Left ventricle myocardium superior (tissue), 1 donor: ENCODE measurements around the gene DPYSL4. TPM values are rescaled to one million over a fixed set of nuclear protein-coding genes. Genes with fewer than 3 reads are reported as not detected.

Experiments used
- ATAC-seq: fragments of 200-7000 bp; cut with Tn5 transposase; one replicate; pipeline ENCODE4 v1.9.1; 2020; ENCODE audit warnings: mild to moderate bottlenecking, moderate library complexity
- DNase-seq: peaks from one replicate; pipeline ENCODE4 v3.0.0-alpha.2; 2020
- intact Hi-C: fragments of 100-400 bp; cut with micrococcal nuclease; formaldehyde crosslinking; loops from one replicate; pipeline ENCODE4 v1.11.0; 2022
- total RNA-seq: library from RNA; stranded (reverse); fragmentation: NEBNext Ultra II Directional; extraction: Animal tissue kit (Norgen Biotek cat#: 25700); gene quantifications from one replicate; pipeline ENCODE4 v1.2.1, GENCODE V29; 2021
- donor health status: DM: no; HTN: yes; CAD: no; lungs with severe emphysema.

Gene DPYSL4
- total RNA-seq, 1 donor from 2014 or later: 45.2 TPM

- peak; percentile 51 for ATAC-seq
- DNase-seq: no peak
- intact Hi-C loops: loop anchor here (5.0 to 10.0 kb wide), 2 partner anchors 122 to 225 kb away; no protein-coding TSS in a partner anchor
Measured at GRCh38 chr10:132229834-132230556, 43.2 kb downstream of the DPYSL4 start.

DNA sequence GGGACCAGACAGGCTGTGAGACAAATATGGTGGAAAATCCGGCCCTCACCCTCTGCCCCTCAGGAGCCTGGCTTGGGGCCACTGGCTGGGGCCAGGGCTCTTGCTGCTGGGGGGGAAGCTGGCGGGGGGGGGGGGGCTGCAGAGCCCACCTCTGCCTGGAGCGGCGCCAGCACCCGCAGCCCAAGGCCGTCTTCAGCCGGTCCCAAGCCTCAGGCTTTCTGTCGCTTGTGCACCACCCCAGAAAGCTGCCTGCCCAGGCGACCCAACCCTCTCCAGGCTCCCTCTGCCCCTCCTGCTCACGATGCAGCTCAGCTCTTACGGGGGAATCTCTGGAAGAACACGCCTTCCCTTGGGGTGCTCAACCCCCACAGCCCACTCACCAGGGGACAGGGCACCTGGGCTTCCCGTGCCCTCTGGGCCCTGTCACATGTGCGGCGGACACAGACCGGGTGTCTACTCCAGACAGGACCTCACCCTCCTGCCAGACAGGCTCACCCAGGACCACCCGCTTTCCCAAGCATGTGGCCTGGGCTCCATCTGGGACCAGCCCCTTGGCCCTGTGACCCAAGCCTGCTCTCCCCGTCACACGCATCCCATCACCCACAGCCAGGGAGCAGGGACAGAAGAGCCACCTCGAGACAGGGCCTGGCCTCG, 43.9 kb downstream of the DPYSL4 start:
- intact Hi-C loops: no loop called here
- ATAC-seq: no peak
- DNase-seq: no peak

DNA sequence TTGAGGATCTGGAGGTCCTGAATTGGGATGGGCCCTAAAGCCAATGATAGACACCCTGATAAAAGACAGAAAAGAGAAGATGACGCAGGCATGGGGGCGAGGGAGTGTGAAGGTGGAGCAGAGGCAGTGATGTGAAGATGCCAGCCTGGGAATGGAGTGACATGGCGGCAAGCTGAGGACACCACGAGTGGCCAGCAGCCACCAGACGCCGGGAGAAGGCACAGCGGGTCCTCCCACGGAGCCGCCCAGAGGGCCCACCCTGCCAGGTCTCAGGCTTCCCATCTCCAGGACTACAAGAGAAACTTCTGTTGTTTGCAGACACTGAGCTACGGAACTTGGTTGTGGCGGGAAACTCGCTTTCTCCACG, 44.9 kb downstream of the DPYSL4 start:
- DNase-seq: no peak
- intact Hi-C loops: no loop called here
- no peak for ATAC-seq

DNA sequence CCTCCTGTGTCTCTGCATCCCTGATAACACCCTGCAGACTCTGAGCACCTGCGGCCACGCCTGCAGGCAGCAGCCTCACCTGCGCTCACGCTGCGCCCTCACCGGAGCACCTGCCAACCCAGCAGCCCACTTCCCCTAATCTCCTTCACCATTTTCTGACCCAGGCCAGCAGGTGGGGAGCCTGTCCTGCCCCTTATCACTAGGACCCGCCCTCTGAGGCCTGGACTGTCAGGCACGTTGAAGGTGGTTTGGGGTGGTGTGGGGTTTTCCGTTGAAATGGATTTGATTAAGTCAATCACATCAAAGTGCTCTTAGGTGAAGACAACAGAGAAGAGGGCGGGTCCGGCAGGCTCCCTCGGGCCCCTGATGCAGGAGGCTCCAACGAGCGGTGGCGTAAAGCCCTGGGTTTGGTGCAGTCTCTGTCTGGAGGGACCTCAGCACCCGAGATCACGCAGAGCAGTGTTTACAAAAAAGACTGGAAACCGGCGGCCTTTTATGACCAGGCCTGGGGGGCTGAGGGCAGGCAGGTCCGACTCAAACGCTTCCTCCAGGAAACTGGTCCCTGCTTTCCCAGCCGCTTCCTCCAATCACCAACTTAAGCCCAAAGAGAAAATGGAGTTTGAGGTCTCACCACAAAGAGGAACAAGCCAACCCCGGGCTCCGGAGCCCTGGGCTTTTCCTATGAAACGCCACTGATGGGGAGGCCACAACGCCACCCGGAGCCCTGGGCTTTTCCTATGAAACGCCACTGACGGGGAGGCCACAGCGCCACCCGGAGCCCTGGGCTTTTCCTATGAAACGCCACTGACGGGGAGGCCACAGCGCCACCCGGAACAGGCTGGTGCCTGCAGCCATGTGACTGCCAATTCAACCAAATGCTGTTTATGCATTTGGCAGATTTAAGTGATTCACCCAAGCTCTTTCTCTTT, 45.5 kb downstream of the DPYSL4 start:
- ATAC-seq: peak; percentile 27
- intact Hi-C loops: no loop called here
- DNase-seq: peak; percentile 56

GRCh38 chr10:132232981-132233380, 46.2 kb downstream of the DPYSL4 start:
- ATAC-seq (no peak), DNase-seq (no peak)
- intact Hi-C loops: no loop called here

DNA sequence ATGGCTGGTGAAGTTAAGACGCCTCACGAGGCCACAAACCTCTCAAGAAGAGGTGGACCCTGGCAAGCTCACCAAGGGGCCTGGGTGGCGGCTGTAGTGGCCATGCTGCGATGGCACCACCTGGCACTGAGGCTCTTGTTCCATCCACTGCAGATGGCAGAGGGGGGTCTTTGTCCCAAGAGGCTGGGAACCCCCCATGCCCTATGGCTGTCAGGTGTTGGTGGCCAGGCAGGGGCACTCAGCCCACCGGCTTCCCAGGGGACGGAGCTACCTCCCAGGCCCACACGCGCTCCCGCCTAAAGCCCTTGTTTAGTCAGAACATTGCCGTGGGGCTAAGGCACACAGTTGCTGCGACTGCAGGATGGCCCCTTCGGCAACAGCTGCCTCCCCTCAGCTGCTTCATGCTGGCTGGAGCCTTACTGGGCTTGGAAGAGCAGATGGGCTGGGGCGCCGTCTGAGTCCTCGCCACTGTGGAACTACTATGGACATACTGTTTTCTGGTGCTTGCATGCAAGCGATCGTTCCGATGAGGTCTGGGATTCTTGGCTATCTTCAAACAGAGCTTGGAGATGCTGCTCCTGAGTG, 46.8 kb downstream of the DPYSL4 start:
- ATAC-seq: no peak
- intact Hi-C loops: no loop called here
- no peak for DNase-seq

GRCh38 chr10:132234860-132235259, 48.1 kb downstream of the DPYSL4 start:
- intact Hi-C loops: no loop called here
- no peak for DNase-seq
- no peak for ATAC-seq

DNA sequence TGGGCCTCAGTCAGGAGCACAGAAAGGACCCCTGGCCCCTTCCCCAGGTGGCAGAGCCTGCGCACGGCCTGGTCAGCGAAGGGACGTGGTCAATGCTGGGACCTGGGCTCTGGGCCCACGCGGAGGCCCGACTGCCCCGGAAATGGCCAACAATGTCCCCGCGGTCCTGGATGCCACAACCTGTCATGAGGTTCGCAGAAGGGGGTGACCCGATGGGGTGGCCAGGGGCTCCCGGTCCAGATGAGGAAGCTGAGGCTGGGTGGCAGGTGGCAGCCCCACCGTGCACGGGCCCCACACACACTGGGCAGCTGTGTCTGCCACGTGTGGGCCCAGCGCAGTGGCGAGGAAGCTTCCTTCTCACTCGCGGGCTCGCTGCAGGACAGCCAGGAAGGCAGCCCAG, 49.4 kb downstream of the DPYSL4 start:
- DNase-seq (no peak), ATAC-seq (no peak)
- intact Hi-C loops: no loop called here

- ATAC-seq (no peak), DNase-seq (no peak)
- intact Hi-C loops: no loop called here
Measured at GRCh38 chr10:132236881-132237280, 50.1 kb downstream of the DPYSL4 start.

- no peak for DNase-seq
Measured at GRCh38 chr10:132237396-132237795, 50.6 kb downstream of the DPYSL4 start.

DNA sequence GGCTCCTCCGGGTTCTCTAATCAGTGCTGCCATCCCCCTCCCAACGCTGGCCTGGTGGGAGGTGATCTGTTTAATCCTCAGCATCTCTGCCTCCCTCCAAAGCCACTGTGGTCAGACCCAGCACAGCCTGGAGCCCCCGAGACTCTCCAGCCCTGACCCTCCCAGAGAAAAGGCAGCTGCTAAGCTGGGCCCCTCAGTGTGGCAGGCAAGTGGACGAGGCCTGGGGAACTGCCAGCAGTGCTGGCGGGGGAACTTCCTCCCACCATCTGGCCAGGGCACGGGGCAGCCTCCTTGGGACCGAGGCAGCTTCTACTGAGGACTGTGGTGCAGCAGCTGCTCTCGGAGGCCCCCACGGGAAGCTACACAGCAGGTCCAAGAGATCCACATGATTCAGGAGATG, 51.1 kb downstream of the DPYSL4 start:
- intact Hi-C loops: no loop called here
- DNase-seq (peak; percentile 28), ATAC-seq (no peak)

More at GRCh38 chr10:132237396-132237795, 50.6 kb downstream of the DPYSL4 start:
- no peak for ATAC-seq
- intact Hi-C loops: no loop called here

DNA sequence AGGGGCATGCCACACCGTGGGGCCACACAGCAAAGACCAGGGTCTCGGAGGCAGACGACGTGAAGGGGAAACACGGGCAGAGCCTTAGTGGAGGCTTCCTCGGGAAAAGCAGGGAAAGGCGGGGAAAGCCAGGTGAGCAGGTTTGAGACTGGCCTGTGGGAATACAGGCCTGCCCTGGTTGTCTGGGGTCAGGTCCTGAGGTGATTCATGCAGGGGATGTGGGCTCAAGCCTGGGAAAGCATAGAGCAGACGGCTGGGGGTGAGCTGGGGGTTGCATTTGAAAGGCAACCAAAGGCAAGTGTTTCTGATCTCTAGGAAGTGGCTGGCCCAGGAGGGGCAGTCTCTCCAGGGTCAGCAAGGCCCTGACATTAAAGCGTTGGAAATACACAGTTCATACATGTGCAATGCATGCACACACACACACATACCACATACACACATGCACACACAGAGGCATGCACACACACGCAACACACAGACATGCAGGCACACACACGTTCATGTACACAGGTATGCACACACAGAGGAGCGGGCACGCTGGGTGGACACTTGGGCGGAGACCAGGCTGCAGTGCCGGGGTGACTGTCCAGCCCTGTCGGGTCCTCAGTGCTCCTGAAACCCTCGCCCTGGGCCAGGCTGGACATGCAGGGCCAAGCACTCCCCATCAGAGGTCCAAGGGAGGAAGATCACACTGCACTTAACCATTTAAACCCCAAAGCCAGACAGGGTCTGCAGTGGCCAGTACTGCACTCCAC, 51.8 kb downstream of the DPYSL4 start:
- intact Hi-C loops: no loop called here
- peak; percentile 19 for DNase-seq
- ATAC-seq: no peak

DNA sequence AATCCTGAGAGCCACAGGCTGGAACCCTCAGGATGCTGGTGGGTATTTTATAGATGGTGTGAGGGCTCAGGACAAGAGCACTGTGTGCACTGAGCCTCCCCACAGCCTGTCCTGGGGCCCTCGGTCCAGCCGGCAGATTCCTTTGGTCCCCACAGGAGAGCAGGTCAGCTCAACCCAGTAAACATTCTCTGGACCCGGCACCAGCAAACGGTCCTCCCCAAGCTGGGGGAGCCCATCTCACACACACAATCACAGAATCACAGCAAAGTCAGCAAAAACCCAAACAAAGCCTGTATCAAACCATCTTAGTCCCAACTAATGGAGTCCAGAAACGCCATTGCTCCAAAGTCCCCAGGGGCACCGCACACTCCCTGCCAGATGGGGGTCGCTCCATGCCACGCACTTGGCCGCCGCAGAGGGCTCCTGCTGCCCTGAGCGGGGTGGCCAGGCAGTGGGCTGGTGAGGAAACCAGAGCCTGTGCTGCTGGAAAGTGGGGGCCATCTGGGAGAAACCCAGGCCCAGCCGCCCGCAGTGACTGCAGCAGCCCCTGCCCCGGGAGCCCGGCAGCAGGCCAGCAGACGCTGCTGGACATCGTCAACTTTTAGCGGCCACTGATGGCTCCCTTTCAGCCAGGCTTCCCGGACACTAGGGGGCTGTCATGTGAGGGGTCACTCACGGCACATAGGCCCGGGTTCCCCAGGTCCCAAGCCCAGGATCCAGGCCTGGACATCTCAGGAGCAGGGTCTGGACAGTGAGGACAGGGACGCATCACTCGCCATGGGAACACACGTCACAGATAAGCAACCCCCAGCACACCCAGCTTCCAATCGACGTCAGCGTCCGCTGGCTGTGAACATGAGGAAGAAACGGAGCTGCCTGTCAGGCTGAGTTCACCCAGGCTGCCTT, 52.6 kb downstream of the DPYSL4 start:
- intact Hi-C loops: no loop called here
- ATAC-seq (peak; percentile 62), DNase-seq (peak; percentile 57)

- ATAC-seq (no peak), DNase-seq (no peak)
- intact Hi-C loops: no loop called here
Measured at GRCh38 chr10:132240156-132240555, 53.4 kb downstream of the DPYSL4 start.

GRCh38 chr10:132240581-132240980, 53.8 kb downstream of the DPYSL4 start:
- ATAC-seq (no peak), DNase-seq (no peak)
- intact Hi-C loops: no loop called here

DNA sequence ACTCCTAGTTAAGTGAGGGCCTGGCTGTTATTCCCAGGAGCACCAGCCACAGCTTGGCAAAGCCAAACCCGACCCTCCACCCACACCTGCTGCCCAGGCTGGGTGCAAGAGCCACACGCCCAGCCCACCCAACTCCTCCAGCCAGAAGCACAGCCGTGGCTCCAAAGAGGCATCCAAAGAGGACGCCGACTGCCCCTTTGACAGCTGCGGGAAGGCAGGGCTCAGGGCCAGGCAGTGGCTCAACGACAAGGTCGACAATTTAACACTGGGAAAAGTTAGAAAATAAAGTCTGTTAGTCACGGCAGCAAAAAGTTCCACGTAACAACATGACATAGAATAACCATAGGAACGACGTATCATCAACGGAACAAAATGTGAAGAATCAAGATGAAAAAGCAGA, 54.3 kb downstream of the DPYSL4 start:
- no peak for ATAC-seq
- DNase-seq: no peak
- intact Hi-C loops: no loop called here

- DNase-seq: no peak
- no peak for ATAC-seq
- intact Hi-C loops: no loop called here
Measured at GRCh38 chr10:132241496-132241895, 54.7 kb downstream of the DPYSL4 start.
